ENCODE measurements around the gene PUS7L. TPM values are rescaled to one million over a fixed set of nuclear protein-coding genes. Genes with fewer than 3 reads are reported as not detected.

The PUS7L gene
- total and polyA plus RNA-seq, 2 of the 13 experiments (the other 11 are each of a cell fraction or from before 2014, with no cell fraction given) = 6.5 to 37.6 TPM

- TF ChIP-seq, protein P1, sequence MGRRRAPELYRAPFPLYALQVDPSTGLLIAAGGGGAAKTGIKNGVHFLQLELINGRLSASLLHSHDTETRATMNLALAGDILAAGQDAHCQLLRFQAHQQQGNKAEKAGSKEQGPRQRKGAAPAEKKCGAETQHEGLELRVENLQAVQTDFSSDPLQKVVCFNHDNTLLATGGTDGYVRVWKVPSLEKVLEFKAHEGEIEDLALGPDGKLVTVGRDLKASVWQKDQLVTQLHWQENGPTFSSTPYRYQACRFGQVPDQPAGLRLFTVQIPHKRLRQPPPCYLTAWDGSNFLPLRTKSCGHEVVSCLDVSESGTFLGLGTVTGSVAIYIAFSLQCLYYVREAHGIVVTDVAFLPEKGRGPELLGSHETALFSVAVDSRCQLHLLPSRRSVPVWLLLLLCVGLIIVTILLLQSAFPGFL (CRISPR knock-in tag; IDR thresholded peaks at IDR 0.05) = 0 out of 2 replicates have a peak, but pooled peaks have one; percentile 36
- no peak for TF ChIP-seq ZNF773 (CRISPR knock-in tag; IDR thresholded peaks at IDR 0.05; ENCODE audit: borderline replicate concordance)
- no peak for TF ChIP-seq ZNF788 (CRISPR knock-in tag; IDR thresholded peaks at IDR 0.05; ENCODE audit: borderline replicate concordance)
- 0 out of 2 replicates have a peak, but pooled peaks have one; percentile 8 for TF ChIP-seq ATF7 (IDR thresholded peaks at IDR 0.05)
- peak; percentile 37; the same call in 1 of the 2 replicates for TF ChIP-seq ATF7 (CRISPR knock-in tag; IDR thresholded peaks at IDR 0.05)
- no peak for TF ChIP-seq ZKSCAN8 (CRISPR knock-in tag; IDR thresholded peaks at IDR 0.05; ENCODE audit: borderline replicate concordance)
- TF ChIP-seq ZNF530 (CRISPR knock-in tag; IDR thresholded peaks at IDR 0.05; ENCODE audit: low read depth) = no peak
- no peak for TF ChIP-seq ZBTB20 (CRISPR knock-in tag; IDR thresholded peaks at IDR 0.05; ENCODE audit: borderline replicate concordance, low read depth)
- TF ChIP-seq HNRNPLL (IDR thresholded peaks at IDR 0.05; ENCODE audit: low read depth, low read length, poor library complexity, severe bottlenecking) = peak; percentile 100
- no peak for TF ChIP-seq SRY (CRISPR knock-in tag; IDR thresholded peaks at IDR 0.05)
- no peak for TF ChIP-seq ZNF724P (CRISPR knock-in tag; IDR thresholded peaks at IDR 0.05; ENCODE audit: borderline replicate concordance)
- no peak for TF ChIP-seq PAX8 (CRISPR knock-in tag; IDR thresholded peaks at IDR 0.05; ENCODE audit: borderline replicate concordance)
- TF ChIP-seq ZGPAT (CRISPR knock-in tag; IDR thresholded peaks at IDR 0.05) = 0 out of 2 replicates have a peak, but pooled peaks have one; percentile 51
- no peak for TF ChIP-seq CENPX (CRISPR knock-in tag; IDR thresholded peaks at IDR 0.05)
- TF ChIP-seq TCF7 (IDR thresholded peaks at IDR 0.05; ENCODE audit: low read depth) = peak; percentile 59; the same call in 1 of the 2 replicates
- TF ChIP-seq ZNF646 (CRISPR knock-in tag; IDR thresholded peaks at IDR 0.05) = no peak
- no peak for TF ChIP-seq ZNF747 (CRISPR knock-in tag; IDR thresholded peaks at IDR 0.05; ENCODE audit: borderline replicate concordance)
- TF ChIP-seq REXO4 (CRISPR knock-in tag; IDR thresholded peaks at IDR 0.05; ENCODE audit: borderline replicate concordance) = no peak
- no peak for TF ChIP-seq BRD4 (CRISPR knock-in tag; IDR thresholded peaks at IDR 0.05)
Measured at GRCh38 chr12:43758728-43759563, at the start of gene PUS7L, which contains the start of gene IRAK4 (continued).

Measured in HepG2 (cell line).